ENCODE measurements around the gene TMEM269.

Gene TMEM269

DNA sequence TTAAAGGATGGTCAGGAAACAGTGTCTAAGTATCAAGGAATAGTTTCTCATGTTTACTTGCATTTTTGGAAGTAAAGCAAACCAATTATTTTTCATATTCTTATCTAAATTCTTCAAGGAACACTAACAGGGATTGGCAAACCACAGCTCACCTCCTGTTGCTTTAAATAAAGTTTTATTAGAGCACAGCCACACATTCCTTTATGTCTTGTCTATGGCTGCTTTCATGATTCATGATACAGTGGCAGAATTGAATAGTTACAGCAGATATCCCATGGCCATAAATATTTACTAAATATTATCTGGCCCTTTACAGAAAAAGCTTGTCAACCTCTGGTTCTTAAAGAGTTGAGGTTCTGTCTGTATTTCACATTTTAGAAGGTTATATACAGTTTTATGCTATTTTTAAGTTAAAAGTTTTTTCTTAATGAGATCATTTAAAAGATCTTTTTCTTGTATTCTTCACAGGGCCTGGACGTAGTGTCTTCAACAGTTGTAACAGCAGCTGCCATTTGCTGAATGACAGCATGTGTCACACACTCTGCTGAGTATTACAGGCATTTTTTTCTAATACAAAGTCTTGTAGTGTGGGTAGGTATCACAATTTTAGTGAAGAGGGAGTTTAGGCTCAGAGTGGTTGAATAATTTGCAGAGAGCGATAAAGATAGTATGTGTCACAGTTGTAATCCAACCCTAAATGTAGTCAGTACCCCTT lies 64.2 kb downstream of the TMEM269 start:
- no peak for DNase-seq (ENCODE audit: low spot score)

DNA sequence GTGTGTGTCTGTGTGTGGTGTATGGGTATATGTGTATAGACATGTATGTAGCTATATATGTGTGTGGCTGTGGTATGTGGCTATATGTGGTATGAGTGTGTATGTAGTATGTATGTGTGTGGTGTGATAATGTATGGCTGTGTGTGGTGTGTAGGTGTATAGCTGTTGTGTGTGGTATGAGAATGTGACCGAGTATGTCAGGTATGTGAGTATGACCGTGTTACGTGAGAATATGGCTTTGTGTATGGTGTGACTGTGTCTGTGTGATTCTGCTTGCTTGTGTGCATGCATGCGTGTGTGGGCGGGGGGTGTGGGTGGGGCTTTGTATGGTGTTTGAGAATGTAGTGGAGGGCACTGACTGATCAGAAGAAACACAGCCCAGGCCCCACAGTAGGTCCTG lies 65.2 kb downstream of the TMEM269 start:
- no peak for DNase-seq (ENCODE audit: low spot score)
